ENCODE measurements around the gene KRTAP6-2. TPM values are rescaled to one million over a fixed set of nuclear protein-coding genes. Genes with fewer than 3 reads are reported as not detected.

The KRTAP6-2 gene
- total RNA-seq, 1 donor from 2014 or later, result not detected

DNA sequence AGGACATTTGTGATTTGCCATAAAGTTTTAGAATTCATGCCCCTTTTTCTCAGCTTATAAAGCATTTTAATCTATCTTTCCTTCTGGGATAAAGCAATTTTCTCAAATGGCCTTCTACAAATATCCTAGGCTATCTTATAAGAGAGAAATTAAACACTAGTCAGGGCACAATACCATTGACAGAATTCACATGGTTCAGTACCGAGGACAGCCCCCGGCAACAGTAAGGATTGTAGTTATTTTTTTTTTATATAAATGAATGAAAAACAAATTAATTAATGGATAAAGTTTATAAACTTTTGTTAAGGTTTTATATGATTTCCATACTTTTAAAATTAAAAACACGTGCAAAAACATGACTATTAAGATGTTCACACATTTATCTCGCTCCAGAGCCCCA lies 29.4 kb upstream of the KRTAP6-2 start:
- H3K27me3 ChIP-seq, result no peaks in the 10 kb centered on the region
- no peaks in the 10 kb centered on the region for H3K36me3 ChIP-seq
- H3K27ac ChIP-seq, result no peak overlapping the region
- no peak for TF ChIP-seq CTCF (IDR thresholded peaks at IDR 0.05)
- no peak for DNase-seq (ENCODE audit: low spot score in 2 of 2)
- no peak overlapping the region for H3K4me3 ChIP-seq
- no peaks in the 10 kb centered on the region for H3K9me3 ChIP-seq
- intact Hi-C loops (cut with DNase I), result no loop called here
- no peaks in the 10 kb centered on the region for H3K4me1 ChIP-seq

DNA sequence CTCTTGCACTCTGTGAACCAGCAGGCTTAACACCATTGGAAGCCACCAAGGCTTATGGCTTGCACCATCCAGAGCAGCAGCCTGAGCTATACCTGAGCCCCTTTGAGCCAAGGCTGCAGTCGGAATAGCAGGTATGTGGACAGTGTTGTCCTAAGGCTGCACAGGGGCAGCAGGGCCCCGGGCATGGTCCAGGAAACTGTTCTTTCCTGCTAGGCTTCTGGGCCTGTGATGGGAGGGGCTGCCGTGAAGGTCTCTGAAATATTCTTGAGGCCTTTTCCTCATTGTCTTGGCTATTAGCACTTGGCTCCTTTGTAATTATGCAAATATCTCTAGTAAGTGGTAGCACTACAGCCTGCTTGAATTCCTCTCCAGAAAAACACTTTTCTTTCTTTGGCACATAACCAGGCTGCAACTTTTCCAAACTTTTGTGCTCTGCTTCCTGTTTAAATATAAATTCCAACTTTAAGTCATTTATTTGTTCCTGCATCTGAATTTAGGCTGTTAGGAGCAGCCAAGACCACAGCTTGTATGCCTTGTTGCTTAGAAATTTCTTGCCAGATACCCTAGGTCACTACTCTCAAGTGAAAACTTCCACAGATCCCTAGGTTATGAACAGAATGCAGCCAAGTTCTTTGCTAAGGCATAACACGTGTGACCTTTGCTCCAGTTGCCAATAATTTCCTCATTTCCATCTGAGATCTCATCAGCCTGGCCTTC lies 26.9 kb upstream of the KRTAP6-2 start:
- Histone ChIP-seq H3K4me3 (no peak overlapping the region), H3K9me3 (no peaks in the 10 kb centered on the region), H3K36me3 (no peaks in the 10 kb centered on the region), H3K4me1 (no peaks in the 10 kb centered on the region), H3K27ac (no peak overlapping the region), H3K27me3 (no peaks in the 10 kb centered on the region)
- no peak for TF ChIP-seq CTCF (IDR thresholded peaks at IDR 0.05)
- intact Hi-C loops (cut with DNase I), result no loop called here
- DNase-seq (ENCODE audit: low spot score in 2 of 2), result no peak

DNA sequence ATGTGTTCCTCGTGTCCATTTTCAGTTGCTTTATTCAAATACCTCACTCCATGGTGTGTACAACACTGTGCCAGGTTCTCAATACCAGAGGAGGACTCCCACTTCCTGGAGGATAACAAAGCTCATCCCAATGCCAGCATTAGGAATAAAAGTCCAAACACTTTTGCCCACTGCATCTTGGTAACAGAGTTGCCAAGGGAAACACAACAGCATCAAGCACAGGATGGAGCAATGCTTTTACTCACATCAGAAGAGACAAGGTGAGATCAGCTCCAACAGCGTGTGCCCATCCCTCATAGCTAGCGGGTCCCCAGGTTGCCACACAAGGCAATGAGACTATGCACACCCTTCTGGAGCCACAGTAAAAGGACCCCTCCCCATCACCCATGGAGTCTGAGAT lies 24.7 kb upstream of the KRTAP6-2 start:
- no peaks in the 10 kb centered on the region for H3K9me3 ChIP-seq
- H3K27me3 ChIP-seq, result no peaks in the 10 kb centered on the region
- H3K4me1 ChIP-seq, result no peaks in the 10 kb centered on the region
- no peak overlapping the region for H3K27ac ChIP-seq
- no peak for TF ChIP-seq CTCF (IDR thresholded peaks at IDR 0.05)
- no peak for DNase-seq (ENCODE audit: low spot score in 2 of 2)
- no peak overlapping the region for H3K4me3 ChIP-seq
- intact Hi-C loops (cut with DNase I), result no loop called here
- H3K36me3 ChIP-seq, result no peaks in the 10 kb centered on the region

- H3K27ac ChIP-seq, result no peak within 1 kb of the TSS
- no peaks in the 10 kb centered on the region for H3K9me3 ChIP-seq
- DNase-seq (ENCODE audit: low spot score in 2 of 2), result no peak
- no peaks in the 10 kb centered on the region for H3K4me1 ChIP-seq
- H3K27me3 ChIP-seq, result no peaks in the 10 kb centered on the region
- TF ChIP-seq CTCF (IDR thresholded peaks at IDR 0.05), result no peak
- intact Hi-C loops (cut with DNase I), result no loop called here
- H3K4me3 ChIP-seq, result no peak within 1 kb of the TSS
- no peaks in the 10 kb centered on the region for H3K36me3 ChIP-seq
These were observed 21.8 kb upstream of the KRTAP6-2 start, which contains the start of gene KRTAP20-4 for GRCh38 chr21:30620522-30620921. Gene KRTAP20-4, plus strand, starts transcription at chr21:30620627.

- H3K4me3 ChIP-seq, result no peak overlapping the region
- H3K27me3 ChIP-seq, result no peaks in the 10 kb centered on the region
- intact Hi-C loops (cut with DNase I), result no loop called here
- no peak for DNase-seq (ENCODE audit: low spot score in 2 of 2)
- H3K36me3 ChIP-seq, result no peaks in the 10 kb centered on the region
- no peaks in the 10 kb centered on the region for H3K9me3 ChIP-seq
- no peak for TF ChIP-seq CTCF (IDR thresholded peaks at IDR 0.05)
- no peaks in the 10 kb centered on the region for H3K4me1 ChIP-seq
- H3K27ac ChIP-seq, result no peak overlapping the region
These were observed 21.4 kb upstream of the KRTAP6-2 start for GRCh38 chr21:30620080-30620479.

DNA sequence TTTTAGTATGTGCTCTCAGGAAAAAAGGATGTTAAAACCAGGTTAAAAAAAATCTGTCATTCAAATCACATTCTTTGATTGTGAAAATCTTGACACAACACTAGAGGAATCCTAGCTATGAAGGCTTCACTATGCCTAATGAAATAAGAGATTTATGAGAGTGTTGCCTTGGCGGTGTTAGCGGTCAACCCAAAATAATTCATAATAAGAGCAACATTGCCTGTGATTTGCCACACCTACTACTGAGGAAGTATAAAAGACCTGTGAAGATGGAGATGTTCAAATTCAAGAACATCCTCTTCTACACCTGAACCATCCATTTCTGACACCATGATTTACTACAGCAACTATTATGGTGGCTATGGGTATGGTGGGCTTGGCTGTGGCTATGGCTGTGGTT lies 17.4 kb upstream of the KRTAP6-2 start, which contains the start of gene KRTAP20-1:
TSS of gene KRTAP20-1 (plus strand) at position 301 of the 400 bp plus-strand sequence. CDS start at position 331, 30 bp downstream.
- Histone ChIP-seq H3K27me3 (no peaks in the 10 kb centered on the region), H3K9me3 (no peaks in the 10 kb centered on the region), H3K4me1 (no peaks in the 10 kb centered on the region), H3K36me3 (no peaks in the 10 kb centered on the region), H3K4me3 (no peak within 1 kb of the TSS), H3K27ac (no peak within 1 kb of the TSS)
- TF ChIP-seq CTCF (IDR thresholded peaks at IDR 0.05), result no peak
- DNase-seq (ENCODE audit: low spot score in 2 of 2), result no peak
- intact Hi-C loops (cut with DNase I), result no loop called here
